PFSK-1 (cell line): ENCODE data around the gene UBE2QL1.

Experiments used
- FOXP2 ChIP-seq: optimal IDR thresholded peaks from 2 replicates; pipeline ENCODE3; 2011; ENCODE audit warnings: borderline replicate concordance, control low read depth, inconsistent platforms; ENCODE audit not compliant: insufficient read depth; ENCODE audit errors: extremely low read length, extremely low read depth
- POLR2AphosphoS5 ChIP-seq: IDR thresholded peaks from 2 replicates; pipeline ENCODE4 v1.6.1; 2012; ENCODE audit warnings: low read depth, mild to moderate bottlenecking, control low read depth, low read length, moderate library complexity
- REST ChIP-seq, 2 experiments: IDR thresholded peaks; 2 replicates each; pipeline versions ENCODE4 v1.6.1 to v1.8.0; 2011 to 2012; ENCODE audit warnings: low read depth in 2 of 2, low read length in 2 of 2, control low read depth in 1 of 2, inconsistent platforms in 1 of 2, mild to moderate bottlenecking in 1 of 2, moderate library complexity in 1 of 2; ENCODE audit not compliant: insufficient read depth in 1 of 2
- SIN3A ChIP-seq: IDR thresholded peaks from 2 replicates; pipeline ENCODE4 v1.6.1; 2012; ENCODE audit warnings: mild to moderate bottlenecking, low read length, moderate library complexity, borderline replicate concordance; ENCODE audit not compliant: insufficient read depth
- TAF1 ChIP-seq: IDR thresholded peaks from 2 replicates; pipeline ENCODE4 v1.6.1; 2012; ENCODE audit warnings: low read length, control low read depth, borderline replicate concordance; ENCODE audit not compliant: insufficient read depth

DNA sequence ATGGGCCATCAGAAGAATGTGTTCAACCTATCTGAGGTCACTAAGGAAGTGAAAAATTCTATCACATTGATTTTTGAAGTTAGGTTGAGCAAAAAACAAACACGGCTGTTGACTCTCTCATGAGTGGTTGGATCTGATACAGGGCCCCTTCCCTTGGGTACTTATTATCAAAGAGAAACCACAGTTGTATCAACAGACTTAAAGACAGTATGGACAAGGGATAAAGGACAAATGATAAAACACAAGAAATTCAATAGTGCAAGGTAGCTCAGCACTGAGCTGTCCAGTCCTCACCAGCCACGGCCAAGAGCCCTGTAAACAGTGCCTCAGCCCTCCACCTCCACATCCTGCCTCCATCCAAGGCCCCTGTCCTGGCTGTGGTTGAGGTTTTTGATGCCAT, 86.9 kb downstream of the UBE2QL1 start:
- TF ChIP-seq REST (IDR thresholded peaks at IDR 0.05; ENCODE audit: insufficient read depth in 1 of 2, low read depth in 2 of 2, low read length in 2 of 2): no peak
- no peak for TF ChIP-seq TAF1
- TF ChIP-seq POLR2AphosphoS5: no peak
- no peak for TF ChIP-seq SIN3A
- TF ChIP-seq FOXP2: no peak
